Hematopoietic multipotent progenitor cell (in vitro differentiated cells): ENCODE data around the gene GUSB. TPM values are rescaled to one million over a fixed set of nuclear protein-coding genes. Genes with fewer than 3 reads are reported as not detected.
"Not testable (repeated sequence)": the region's sequence is repeated elsewhere in the genome, so short reads cannot be mapped to it uniquely, and the experiment has no call there.

ENCODE experiments used
- DNase-seq, 3 donors: peaks; one replicate each; pipeline ENCODE4 v3.0.0-alpha.2; 2011 to 2015; ENCODE audit warnings: low read depth in 2 of 3, low spot score in 2 of 3
- total RNA-seq: library from RNA; depleted of rRNA; stranded (reverse); fragments of >200 nt; gene quantifications from one replicate; pipeline ENCODE4 v1.2.3, GENCODE V29; 2012

The GUSB gene
- 89.4 TPM for total RNA-seq

DNA sequence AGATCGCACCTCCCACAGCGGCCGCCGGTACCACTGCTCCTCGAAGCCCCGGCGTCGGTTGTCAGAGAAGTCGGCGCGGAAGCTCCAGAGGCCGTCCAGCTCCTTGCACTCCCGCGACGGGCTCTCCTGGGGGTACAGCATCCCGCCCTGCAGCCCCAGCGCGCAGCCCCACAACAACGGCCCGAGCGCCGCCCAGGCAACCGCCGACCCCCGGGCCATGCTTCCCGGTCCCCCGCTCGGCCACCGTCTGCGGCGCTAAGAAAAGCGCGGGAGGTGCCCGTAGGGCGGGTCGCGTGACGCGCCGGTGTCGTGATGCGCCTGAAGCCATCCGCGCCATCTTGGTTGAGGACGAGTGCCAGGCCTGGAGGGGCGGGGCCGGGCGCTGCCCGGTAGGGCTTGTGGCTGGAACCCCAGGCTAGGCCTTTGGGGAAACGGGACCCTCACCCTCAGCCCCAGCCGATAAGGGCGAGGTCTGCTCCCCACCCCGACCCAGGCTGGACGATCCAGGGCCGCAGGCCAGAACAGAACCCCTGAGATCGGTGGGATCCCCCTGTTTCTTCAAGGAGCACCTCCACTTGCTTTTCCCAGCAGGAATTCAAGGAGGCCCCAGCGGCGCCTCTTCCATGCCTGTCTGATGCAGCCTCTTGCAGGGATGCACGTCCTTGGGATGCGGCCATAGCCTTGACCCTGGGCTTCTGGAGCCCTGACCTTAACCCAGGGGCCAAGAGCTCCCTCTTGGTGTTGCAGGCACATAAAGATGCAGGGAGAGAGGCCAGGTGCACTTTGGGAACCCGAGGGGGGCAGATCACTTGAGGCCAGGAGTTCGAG is at the start of gene GUSB:
TSS of gene GUSB (minus strand) at position 249 of the 828 bp plus-strand sequence. CDS start at position 219, 30 bp downstream.
- DNase-seq: peak; percentile 75 to 92 (median 90)

DNA sequence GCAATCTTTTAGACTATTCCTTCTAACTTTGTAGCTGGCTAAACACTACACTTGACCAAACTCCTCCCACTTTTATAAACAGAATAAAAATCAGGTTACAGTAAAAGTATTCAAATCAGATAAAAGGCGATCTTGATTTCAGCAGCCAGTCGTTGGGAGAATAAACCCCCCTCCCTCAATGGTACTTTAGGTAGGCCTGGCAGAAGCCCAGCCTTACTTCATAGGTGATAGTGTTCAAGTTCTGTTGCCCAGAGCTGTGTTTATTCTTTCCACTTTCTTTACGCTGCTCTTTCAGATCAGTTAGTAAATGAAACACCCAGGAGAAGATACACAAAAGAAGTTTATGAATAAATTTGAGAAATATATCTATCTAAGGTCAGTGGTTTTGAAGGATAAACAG is 46.3 kb upstream of the GUSB start:
- DNase-seq: not testable (repeated sequence)

DNA sequence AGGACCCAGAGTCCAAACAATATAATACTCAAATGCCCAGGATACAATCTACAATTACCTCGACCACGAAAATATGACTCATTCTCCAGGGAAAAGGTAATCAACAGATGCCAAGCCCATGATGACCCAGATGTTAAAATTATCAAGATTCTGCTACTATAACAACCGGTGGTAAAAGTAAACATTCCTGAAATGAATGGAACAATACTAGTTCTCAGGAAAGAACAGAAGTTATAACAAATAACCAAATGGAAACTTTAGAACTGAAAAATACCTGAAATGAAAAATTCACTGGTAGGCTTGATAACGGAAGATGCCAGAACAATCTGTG is 34.1 kb upstream of the GUSB start:
- DNase-seq: peak in 1 of 3 donors; percentile 8

DNA sequence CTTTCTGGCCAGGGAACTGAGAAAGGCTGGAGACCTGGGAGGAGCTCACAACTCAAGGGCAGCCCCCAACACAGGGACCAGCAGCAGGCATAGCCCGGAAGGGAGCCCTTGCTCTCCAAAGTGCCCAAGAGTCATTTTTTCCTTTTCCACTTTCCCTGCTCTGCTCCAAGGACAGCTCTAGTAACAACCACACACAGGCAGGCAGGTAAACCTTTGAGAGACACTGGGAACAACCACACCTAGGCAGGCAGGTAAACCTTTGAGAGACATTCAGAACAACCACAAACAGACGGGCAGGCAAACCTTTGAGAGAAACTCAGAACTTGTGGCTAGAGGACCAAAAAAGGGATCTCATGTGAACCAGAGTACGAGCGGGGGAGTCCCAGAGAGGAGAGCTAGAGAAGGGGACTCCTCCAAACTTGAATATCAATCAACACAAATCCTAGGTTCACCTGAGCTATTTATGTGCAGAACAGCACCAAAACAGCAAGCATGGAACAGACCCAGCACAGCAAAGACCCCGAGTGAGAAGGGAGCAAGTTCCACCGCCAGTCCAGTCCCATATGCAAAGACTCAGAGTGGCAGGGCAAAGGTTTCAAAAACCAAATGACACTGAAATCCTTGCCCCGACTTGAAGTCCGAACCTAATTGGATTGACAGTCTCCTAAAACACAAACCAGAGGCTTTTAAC is 33.6 kb upstream of the GUSB start:
- no peak for DNase-seq

DNA sequence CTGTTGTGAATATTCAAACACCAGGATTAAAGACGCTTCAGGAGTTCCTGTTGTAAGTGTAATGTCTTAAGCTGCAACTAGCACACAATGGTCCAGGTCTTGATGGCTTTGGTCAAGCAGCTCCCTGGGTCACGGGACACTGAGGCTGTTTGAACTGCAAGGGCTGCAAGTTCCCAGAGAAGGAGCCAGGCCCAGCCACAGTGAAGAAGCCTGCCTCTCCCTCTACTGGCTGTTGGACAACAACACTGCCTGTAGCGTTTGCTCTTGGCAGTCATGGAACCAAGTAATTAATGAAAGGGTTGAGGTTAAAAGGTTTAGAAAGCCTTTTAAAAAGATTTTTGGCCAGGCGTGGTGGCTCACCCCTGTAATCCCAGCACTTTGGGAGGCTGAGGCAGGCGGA is 31.9 kb upstream of the GUSB start:
- DNase-seq: peak in 2 of 3 donors; percentile 22 to 49

DNA sequence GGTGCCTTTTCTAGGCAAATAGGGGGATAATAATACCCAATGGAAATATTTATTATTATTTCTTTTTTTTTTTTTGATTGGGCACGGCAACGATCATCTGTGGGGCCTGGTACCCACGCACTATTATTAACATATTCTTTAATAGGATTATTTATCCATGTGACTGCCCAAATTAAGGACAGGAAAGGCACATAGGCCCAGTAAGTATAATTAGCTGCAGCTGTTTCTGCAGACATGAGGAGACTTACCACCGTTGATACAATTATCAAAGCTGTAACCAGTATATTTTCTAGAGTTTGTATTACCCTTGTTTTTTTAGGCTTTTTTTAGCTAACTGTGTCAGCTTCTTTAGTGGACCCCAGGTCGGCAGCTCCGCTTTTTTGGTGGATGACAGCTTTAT is 25.2 kb upstream of the GUSB start:
- no peak for DNase-seq

DNA sequence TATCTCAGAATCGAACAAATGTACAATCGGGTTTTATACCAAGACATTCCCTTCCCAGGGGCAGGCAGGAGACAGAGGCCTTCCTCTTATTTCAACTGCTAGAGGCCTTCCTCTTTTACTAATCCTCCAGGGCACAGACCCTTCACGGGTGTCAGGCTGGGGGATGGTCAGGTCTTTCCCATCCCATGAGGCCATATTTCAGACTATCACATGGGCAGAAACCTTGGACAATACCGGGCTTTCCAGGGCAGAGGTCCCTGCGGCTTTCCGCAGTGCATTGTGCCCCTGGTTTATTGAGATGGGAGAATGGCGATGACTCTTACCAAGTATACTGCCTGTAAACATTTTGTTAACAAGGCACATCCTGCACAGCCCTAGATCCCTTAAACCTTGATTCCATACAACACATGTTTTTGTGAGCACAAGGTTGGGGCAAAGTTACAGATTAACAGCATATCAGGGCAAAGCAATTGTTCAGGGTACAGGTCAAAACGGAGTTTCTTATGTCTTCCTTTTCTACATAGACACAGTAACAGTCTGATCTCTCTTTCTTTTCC is 23.2 kb upstream of the GUSB start:
- DNase-seq: not testable (repeated sequence)

DNA sequence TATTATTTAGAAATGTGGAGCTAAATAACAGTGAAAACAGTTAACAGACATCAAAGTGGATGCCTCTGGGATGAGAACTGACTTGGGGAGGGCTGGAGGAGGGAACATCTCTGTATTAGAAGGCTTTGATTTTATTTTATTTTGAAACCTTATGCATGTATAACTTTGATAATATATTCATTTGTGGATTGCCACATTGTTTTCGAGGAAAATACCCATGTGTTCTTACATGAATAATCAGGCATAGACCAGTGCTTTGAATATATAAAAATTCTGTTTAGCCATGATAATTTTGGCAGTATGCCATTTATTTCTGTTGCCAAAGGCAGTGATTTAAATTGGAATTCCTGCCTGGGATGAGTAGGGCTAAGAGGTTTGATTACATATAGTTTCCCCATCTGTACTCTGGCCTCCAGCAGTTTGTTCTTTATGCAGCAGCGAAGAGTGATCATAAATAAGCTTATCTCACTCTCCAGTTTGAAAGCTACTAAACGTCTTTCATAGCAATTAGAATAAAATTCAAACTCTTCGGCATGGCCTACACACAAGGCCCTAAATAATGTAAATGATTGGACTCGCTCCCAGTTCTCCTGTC is 18.9 kb upstream of the GUSB start:
- not testable (repeated sequence) for DNase-seq

DNA sequence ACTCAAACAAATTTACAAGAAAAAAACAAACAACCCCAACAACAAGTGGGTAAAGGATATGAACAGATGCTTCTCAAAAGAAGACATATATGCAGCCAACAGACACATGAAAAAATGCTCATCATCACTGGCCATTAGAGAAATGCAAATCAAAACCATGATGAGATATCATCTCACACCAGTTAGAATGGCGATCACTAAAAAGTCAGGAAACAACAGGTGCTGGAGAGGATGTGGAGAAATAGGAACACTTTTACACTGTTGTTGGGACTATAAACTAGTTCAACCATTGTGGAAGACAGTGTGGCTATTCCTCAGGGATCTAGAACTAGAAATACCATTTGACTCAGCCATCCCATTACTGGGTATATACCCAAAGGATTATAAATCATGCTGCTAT is 13.0 kb upstream of the GUSB start:
- DNase-seq: not testable (repeated sequence)

DNA sequence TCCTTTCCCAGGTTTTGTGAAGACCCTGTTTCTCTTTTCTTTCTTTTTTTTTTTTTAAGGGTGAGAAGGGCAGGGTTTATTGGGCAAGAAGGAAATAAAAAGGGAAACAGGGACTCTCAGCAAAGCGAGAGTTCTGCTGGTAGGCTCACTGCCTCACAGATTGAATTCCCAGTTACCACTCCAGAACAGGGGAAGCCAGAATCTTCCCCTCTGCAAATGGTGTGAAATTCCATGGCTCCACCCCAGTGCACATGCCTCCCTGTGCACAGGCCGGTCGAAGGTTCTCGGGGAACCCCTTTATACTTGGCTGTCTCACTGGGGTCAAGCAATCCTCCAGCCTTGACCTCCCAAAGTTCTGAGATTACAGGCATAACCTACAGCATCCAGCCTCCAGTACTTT is 10.5 kb upstream of the GUSB start:
- DNase-seq: no peak

DNA sequence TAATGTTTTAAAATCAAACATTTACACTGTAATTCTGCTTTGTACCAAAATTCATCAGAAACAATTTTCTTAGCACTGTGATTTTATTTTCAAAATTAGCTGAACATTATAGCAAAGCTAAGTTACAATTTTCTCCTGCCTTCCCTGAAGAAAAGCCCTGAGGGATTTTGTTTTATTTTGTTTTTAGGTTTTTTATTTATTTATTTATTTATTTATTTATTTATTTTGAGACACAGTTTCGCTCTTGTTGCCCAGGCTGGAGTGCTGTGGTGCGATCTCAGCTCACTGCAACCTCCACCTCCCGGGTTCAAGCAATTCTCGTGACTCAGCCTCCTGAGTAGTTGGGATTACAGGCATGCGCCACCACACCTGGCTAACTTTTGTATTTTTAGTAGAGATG is 9.8 kb upstream of the GUSB start:
- not testable (repeated sequence) for DNase-seq

DNA sequence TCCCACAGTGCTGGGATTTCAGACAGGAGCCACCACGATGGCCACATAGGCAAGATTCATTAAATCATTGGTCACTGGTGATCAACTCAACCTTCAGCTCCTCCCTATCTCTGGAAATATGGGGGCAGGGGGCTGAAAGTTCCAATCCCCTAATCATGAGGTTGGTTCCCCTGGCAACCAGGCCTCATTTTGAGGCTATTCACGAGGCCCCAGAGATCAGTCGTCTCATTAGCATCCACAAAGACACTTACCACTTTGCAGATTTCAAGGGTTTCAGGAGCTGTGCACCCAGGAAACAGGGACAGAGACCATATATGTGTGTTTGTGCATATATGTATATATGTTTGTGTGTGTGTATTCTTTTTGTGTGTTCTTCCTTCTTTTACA is 7.7 kb upstream of the GUSB start:
- DNase-seq: no peak

DNA sequence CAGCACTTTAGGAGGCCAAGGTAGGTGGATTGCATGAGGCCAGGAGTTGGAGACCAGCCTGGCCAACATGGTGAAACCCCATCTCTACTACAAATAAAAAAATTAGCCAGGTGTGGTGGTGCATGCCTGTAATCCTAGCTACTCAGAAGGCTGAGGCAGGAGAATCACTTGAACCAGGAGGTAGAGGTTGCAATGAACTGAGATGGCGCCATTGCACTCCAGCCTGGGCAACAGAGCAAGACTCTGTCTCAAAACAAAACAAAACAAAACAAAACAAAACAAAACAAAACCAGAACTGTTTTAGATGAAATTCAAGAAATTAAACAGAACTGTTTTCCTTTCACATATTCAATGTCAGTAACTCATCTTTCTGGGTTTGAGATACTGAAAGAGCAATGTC is 6.5 kb upstream of the GUSB start:
- not testable (repeated sequence) for DNase-seq

DNA sequence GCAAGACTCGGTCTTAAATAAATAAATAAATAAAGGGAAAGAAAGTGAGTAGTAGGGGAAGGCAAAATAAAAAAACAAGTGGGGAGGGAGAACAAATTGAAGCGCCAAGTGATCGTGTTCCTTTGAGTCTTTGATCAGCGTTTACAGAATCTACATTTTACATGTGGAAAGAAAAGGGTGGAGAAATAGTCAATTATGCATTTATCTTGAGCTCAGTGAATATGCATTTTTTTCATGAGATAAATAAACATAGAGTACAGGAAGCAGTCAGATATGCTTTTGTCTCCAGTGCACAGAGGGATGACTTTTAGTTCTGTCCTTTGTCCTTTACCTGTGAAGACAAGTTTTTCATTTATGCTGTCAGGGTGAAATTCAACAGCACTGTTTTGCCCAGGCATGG is 6.1 kb upstream of the GUSB start:
- DNase-seq: no peak

DNA sequence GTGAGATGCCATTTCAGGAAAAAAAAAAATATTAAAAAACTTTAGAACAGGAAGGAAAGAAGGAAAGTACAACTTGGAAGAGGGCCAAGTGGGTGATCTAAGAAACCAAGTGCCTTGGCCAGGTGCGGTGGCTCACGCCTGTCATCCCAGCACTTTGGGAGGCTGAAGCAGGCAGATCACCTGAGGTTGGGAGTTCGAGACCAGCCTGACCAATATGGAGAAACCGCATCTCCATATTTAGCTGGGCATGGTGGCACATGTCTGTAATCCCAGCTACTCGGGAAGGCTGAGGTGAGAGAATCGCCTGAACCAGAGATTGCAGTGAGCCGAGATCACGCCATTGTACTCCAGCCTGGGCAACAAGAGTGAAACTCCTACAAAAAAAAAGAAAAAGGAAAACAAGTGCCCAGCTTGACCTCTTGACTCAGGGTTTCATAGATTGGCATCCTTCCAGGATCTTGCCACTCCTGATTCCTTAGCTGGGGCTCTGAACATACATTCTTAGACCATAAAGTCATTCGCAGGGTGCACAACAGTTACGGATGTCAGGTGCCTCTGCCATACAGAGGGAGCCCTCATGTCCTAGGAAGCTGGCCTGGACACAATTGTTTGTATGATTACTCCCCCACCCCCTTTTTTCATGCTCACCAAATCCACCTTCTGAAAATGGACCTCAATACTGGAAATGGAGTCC is 2.1 kb upstream of the GUSB start:
- DNase-seq: no peak

DNA sequence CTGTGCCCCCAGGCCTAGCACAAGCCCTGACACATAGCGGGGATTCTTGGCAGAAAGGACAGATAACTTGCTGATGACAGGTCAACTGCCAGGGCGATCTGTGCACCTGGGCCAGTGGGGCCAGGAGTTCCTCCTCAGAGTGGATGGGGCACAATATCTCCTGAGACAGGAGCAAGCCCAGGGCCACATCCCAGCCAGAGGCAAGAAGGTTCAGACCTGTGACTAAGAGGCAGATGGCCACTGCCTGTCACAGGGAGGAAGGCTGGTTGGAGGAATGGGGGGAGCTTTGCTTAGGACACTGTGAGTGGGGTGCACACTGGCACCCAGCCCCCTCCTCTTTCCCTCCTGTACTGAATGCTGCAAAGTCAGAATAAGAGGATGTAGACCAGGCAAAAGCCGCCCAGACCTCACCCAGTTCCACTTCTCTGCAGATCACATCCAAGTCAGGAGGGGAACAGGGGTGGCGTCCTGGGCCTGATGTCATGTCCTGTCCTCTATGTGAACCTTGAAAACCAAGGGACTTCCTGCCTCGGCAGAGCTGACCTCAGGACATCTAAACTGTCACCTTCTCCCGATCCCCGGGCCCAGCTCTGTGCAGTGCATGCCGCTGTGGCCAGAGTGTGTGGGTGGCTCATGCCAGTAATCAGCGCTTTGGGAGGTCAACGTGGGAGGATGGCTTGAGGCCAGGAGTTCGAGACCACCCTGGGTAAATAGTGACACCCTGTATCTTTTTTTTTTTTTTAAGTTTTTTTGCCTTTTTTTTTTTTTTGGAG is 1.3 kb downstream of the GUSB start:
- peak in 2 of 3 donors; percentile 64 to 81 for DNase-seq

DNA sequence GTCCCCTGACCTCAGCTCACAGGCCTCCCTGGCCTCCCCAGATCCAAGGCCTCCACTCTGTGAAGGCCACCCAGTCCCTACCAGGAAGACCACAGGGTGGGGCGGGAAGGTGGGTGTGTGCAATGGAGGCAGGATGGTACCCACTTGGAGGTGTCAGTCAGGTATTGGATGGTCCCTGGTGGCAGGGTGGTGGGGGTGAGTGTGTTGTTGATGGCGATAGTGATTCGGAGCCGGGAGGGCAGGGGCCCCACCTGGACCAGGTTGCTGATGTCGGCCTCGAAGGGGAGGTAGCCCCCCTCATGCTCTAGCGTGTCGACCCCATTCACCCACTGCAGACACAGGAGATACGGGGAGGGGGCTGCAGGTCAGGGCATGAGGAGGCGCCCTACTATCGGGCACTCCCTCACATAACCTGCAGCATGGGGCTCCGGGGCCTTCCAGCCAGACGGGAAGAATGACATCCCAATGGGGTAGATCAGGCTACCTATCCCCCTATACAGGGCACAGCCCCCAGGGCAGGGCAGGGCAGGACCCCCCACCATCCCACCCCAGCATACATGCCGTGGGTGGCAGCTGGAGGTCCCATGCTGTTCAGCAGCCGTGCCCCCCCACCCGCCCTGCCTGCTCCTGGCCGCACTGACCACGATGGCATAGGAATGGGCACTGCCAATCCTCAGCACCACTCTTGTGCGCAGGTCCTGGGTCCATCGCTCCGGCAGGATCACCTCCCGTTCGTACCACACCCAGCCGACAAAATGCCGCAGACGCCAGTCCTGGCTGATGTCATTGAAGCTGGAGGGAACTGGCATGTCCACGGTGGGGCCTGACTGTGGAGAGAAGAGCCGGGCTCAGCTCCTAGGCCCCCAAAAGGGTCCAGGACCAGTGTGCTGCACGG is 2.2 kb downstream of the GUSB start:
- no peak for DNase-seq

DNA sequence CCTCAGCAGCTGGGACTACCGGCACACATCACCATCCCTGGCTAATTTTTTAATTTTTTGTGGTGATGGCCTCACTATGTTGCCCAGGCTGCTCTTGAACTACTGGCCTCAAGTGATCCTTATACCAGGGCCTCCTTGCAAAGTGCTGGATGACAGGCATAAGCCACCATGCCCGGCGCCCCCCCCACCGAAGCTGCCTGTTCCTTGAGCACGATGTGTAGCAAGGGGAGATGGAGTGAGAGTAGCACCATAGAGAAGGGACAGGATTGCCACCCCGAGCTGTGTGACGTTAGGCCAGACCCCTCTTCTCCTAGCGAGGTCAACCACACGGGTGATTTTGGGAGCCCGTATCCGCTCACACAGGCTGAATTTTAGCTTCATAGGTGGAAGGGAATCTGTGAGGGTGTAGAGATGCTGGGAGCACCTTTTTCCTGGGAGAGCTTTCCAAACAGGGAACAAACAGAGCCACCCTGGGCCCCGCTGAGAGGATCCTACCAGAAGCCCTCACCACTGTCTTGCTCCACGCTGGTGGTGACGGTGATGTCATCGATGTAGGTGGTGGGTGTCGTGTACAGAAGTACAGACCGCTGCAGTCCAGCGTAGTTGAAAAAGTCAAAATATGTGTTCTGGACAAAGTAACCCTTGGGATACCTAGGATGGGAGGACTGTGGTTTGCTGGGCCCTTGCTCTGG is 3.0 kb downstream of the GUSB start:
- DNase-seq: no peak
